Kidney (tissue), 14 donors: ENCODE measurements around the gene SEZ6L. TPM values are rescaled to one million over a fixed set of nuclear protein-coding genes. Genes with fewer than 3 reads are reported as not detected.

Experiments used
- DNase-seq, 5 donors: peaks; one replicate each; pipeline ENCODE4 v3.0.0-alpha.2; 2013 to 2020
- FAIRE-seq: peaks from 2 replicates; lab custom pipeline; 2012; peaks lifted over from hg19 to GRCh38; lab: Jason Lieb, UNC
- H3K27ac ChIP-seq, 2 donors: one replicate each; pipeline ENCODE4 v1.7.0; 2013; ENCODE audit warnings: low read depth in 2 of 2, low read length in 2 of 2, inconsistent platforms in 1 of 2
- H3K27me3 ChIP-seq: one replicate; pipeline ENCODE4 v1.7.1; 2013; ENCODE audit warnings: low read length, inconsistent platforms; ENCODE audit not compliant: control insufficient read depth, insufficient read depth
- H3K36me3 ChIP-seq, 3 donors: one replicate each; pipeline versions ENCODE4 v1.7.0 to v1.7.1; 2013; ENCODE audit warnings: low read length in 3 of 3, control low read depth in 1 of 3, inconsistent platforms in 1 of 3; ENCODE audit not compliant: insufficient read depth in 3 of 3, control insufficient read depth in 2 of 3
- H3K4me1 ChIP-seq, 3 donors: one replicate each; pipeline versions ENCODE4 v1.7.0 to v1.7.1; 2013; ENCODE audit warnings: low read length in 3 of 3, inconsistent platforms in 1 of 3, low read depth in 1 of 3; ENCODE audit not compliant: control insufficient read depth in 2 of 3, insufficient read depth in 2 of 3
- H3K4me3 ChIP-seq, 3 donors: one replicate each; pipeline versions ENCODE4 v1.7.0 to v1.8.1; 2013; ENCODE audit warnings: low read length in 3 of 3, control low read depth in 1 of 3, inconsistent platforms in 1 of 3
- H3K9ac ChIP-seq, 3 donors: one replicate each; pipeline versions ENCODE4 v1.7.0 to v1.7.1; 2013; ENCODE audit warnings: low read length in 3 of 3, control low read depth in 1 of 3, inconsistent platforms in 1 of 3
- H3K9me3 ChIP-seq, 3 donors: one replicate each; pipeline versions ENCODE4 v1.7.0 to v1.7.1; 2013; ENCODE audit warnings: low read length in 3 of 3, control low read depth in 1 of 3, inconsistent platforms in 1 of 3; ENCODE audit not compliant: control insufficient read depth in 2 of 3, insufficient read depth in 1 of 3
- intact Hi-C: fragments of 100-400 bp; cut with DNase I; formaldehyde crosslinking; loops from one replicate; pipeline ENCODE4 v1.11.1; 2022
- polyA plus RNA-seq: library from polyadenylated mRNA; stranded (reverse); fragments of 350-450 nt; fragmentation: Illumina TruSeq; extraction: RNeasy Lipid Tissue Mini Kit (QIAGEN cat#74804); gene quantifications from one replicate; pipeline ENCODE4 v1.2.3, GENCODE V29; 2014; ENCODE audit warnings: low read depth, low replicate concordance; ENCODE audit not compliant: insufficient read depth
- total RNA-seq: library from RNA; stranded (reverse); fragmentation: NEBNext Ultra II Directional; extraction: Animal tissue kit (Norgen Biotek cat#: 25700); gene quantifications from one replicate; pipeline ENCODE4 v1.2.1, GENCODE V29; 2021
- TF ChIP-seq, protein P1 (sequence below): IDR thresholded peaks from 3 replicates; pipeline ENCODE4 v1.5.1; 2012; ENCODE audit warnings: mild to moderate bottlenecking, moderate library complexity, borderline replicate concordance; ENCODE audit not compliant: insufficient read depth; ENCODE audit errors: extremely low read depth
- donor health status: control.
- donor health status: control.
- donor health status: control.
- donor health status: control.
- donor health status: control.
- donor health status: DM: yes; HTN: yes; CAD: no.
- donor health status: Normal renal cell carcinoma (clear cell type).

SEZ6L gene
- total and polyA plus RNA-seq, 2 donors from 2014 or later: 0.09 to 0.19 TPM

DNA sequence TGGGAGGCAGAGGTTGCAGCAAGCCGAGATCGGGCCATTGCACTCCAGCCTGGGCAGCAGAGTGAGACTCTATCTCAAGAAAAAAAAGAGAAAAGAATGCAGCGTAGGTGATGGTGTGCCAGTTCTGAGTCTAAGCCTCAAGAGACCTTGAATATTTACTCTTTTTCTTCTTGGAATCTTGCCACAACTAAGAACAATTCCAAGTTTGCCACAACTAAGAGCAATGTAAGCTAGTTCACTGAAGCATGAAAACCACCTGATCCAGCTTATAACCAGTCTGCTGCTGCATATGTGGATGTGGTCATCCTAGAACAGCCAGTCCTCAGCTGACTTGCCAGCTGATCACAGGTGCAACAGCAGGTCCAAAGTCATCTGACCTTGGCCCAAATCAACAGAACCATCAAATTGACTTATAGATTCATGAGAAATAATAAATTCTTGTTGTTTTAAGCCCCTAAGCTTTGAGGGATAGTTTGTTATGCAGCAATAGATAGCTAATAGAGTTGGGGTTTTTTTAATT, 25.4 kb upstream of the SEZ6L start:
- DNase-seq: peak in 1 of 5 donors; percentile 0
- Histone ChIP-seq H3K9me3 (no peaks in the 10 kb centered on the region), H3K27ac (no peak overlapping the region), H3K9ac (no peak overlapping the region), H3K27me3 (no peaks in the 10 kb centered on the region), H3K4me1 (no peaks in the 10 kb centered on the region), H3K4me3 (no peak overlapping the region), H3K36me3 (no peaks in the 10 kb centered on the region)
- TF ChIP-seq, protein P1, sequence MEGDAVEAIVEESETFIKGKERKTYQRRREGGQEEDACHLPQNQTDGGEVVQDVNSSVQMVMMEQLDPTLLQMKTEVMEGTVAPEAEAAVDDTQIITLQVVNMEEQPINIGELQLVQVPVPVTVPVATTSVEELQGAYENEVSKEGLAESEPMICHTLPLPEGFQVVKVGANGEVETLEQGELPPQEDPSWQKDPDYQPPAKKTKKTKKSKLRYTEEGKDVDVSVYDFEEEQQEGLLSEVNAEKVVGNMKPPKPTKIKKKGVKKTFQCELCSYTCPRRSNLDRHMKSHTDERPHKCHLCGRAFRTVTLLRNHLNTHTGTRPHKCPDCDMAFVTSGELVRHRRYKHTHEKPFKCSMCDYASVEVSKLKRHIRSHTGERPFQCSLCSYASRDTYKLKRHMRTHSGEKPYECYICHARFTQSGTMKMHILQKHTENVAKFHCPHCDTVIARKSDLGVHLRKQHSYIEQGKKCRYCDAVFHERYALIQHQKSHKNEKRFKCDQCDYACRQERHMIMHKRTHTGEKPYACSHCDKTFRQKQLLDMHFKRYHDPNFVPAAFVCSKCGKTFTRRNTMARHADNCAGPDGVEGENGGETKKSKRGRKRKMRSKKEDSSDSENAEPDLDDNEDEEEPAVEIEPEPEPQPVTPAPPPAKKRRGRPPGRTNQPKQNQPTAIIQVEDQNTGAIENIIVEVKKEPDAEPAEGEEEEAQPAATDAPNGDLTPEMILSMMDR: no peak
- no peak for FAIRE-seq
- intact Hi-C loops: no loop called here

DNA sequence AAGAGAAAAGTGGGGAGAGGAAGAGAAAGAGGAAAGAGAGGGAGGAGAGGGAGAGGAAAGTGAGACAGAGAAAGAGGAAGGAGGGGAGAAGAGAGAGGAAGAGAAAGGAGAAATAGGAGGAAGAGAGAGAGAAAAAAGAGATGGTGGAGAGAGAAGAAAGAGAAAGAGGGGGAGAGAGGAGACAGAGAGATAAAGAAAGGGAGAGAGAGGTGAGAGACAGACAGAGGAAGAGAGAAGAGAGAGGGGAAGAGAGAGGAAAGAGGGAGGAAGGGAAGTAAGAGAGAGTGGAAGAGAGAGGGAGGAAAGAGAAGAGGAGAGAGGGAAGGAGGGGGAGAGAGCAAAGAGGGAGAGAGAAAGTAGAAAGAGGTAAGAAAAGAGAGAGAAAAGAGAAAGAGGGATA, 9.4 kb upstream of the SEZ6L start:
- TF ChIP-seq, protein P1: no peak
- H3K36me3 ChIP-seq: no peaks in the 10 kb centered on the region
- H3K27me3 ChIP-seq: no peaks in the 10 kb centered on the region
- FAIRE-seq: no peak
- no peak overlapping the region for H3K27ac ChIP-seq
- H3K9me3 ChIP-seq: no peaks in the 10 kb centered on the region
- no peak overlapping the region for H3K4me3 ChIP-seq
- no peak for DNase-seq
- no peaks in the 10 kb centered on the region for H3K4me1 ChIP-seq
- intact Hi-C loops: no loop called here
- H3K9ac ChIP-seq: no peak overlapping the region

DNA sequence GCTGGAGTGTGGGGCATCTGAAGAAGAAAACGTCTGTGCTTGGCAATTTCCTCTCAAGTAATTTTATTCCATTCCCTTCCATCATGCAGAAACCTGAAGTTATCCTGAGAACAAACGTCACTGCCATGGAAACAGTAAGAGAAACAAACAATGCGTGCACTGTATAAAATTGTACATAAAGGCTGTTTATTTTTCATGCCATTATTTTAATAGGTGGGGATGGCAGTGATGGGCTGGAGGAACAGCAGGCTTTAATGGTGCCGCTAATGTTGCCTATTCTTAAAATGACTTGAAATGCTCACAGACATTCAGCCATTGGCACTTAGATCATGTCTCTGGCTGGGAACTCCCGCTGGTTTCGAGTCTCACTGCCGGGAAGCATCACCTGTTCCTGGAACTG, 7.5 kb upstream of the SEZ6L start:
- H3K9ac ChIP-seq: no peak overlapping the region
- H3K4me3 ChIP-seq: no peak overlapping the region
- H3K27ac ChIP-seq: no peak overlapping the region
- H3K36me3 ChIP-seq: no peaks in the 10 kb centered on the region
- intact Hi-C loops: no loop called here
- DNase-seq: no peak
- no peaks in the 10 kb centered on the region for H3K9me3 ChIP-seq
- H3K27me3 ChIP-seq: peaks cover 3% of the 10 kb centered on the region
- TF ChIP-seq, protein P1: no peak
- FAIRE-seq: no peak
- H3K4me1 ChIP-seq: no peaks in the 10 kb centered on the region

DNA sequence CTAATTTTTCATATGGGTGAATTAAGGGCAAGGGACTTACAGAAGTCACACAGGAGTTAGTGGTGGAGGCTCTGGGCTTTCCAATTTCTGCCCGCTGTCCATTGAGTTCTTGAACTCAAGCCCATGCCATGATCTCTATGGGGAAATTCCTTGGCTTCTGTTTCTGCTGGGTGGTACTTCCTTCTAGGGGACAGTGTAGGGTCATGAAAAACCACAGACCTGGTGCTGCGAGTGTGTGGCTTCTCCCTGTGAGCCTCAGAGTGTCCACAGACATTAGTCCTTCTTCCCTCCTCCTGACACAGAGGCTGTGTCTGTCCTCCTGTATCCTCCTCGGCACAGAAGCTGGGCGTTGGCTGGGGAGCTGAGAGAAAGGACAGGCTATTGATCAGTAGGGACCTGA, 6.3 kb upstream of the SEZ6L start:
- FAIRE-seq (no peak), DNase-seq (no peak)
- Histone ChIP-seq H3K4me3 (no peak overlapping the region), H3K9ac (no peak overlapping the region), H3K4me1 (no peaks in the 10 kb centered on the region), H3K27ac (no peak overlapping the region), H3K9me3 (no peaks in the 10 kb centered on the region), H3K27me3 (peaks cover 3% of the 10 kb centered on the region), H3K36me3 (no peaks in the 10 kb centered on the region)
- TF ChIP-seq, protein P1: no peak
- intact Hi-C loops: no loop called here
